Measurements from ENCODE around the gene ANAPC7.
"Not testable (repeated sequence)": the region's sequence is repeated elsewhere in the genome, so short reads cannot be mapped to it uniquely, and the experiment has no call there.

The ANAPC7 gene

GRCh38 chr12:110340706-110341105 is 62.8 kb downstream of the ANAPC7 start:
- Histone ChIP-seq H3K4me1 (ENCODE audit: low read length) (no peaks in the 10 kb centered on the region), H3K9me2 (replicated peaks; ENCODE audit: insufficient read depth, low read length) (no peaks in the 10 kb centered on the region), H3K9ac (ENCODE audit: low read length) (no peak overlapping the region), H3K4me2 (ENCODE audit: low read depth, low read length) (no peak overlapping the region), H3K4me3 (ENCODE audit: low read length) (no peak overlapping the region), H3K9me3 (replicated peaks; ENCODE audit: insufficient read depth, low read length) (no peaks in the 10 kb centered on the region), H3K27ac (ENCODE audit: low read length) (no peak overlapping the region), H4K20me1 (ENCODE audit: insufficient read depth, low read length) (no peaks in the 10 kb centered on the region), H3F3A (ENCODE audit: insufficient read depth, low read length) (no peaks in the 10 kb centered on the region), H3K27me3 (replicated peaks; ENCODE audit: insufficient read depth, low read length) (no peaks in the 10 kb centered on the region), H3K79me2 (ENCODE audit: low read length) (0 out of 2 replicates have a peak, but pooled peaks cover 5% of the 10 kb centered on the region), H2AFZ (ENCODE audit: low read length) (no peak overlapping the region), H3K36me3 (replicated peaks; ENCODE audit: insufficient read depth, low read length) (peaks cover 3% of the 10 kb centered on the region; the same call in 1 of the 2 replicates)
- DNase-seq = no peak
- no peak for TF ChIP-seq EZH2 (optimal IDR thresholded peaks at IDR 0.05; ENCODE audit: low read depth, low read length)
- TF ChIP-seq EZH2phosphoT487 (IDR thresholded peaks at IDR 0.05; ENCODE audit: low read length) = no peak
- TF ChIP-seq CTCF (IDR thresholded peaks at IDR 0.05; ENCODE audit: low read length) = no peak

DNA sequence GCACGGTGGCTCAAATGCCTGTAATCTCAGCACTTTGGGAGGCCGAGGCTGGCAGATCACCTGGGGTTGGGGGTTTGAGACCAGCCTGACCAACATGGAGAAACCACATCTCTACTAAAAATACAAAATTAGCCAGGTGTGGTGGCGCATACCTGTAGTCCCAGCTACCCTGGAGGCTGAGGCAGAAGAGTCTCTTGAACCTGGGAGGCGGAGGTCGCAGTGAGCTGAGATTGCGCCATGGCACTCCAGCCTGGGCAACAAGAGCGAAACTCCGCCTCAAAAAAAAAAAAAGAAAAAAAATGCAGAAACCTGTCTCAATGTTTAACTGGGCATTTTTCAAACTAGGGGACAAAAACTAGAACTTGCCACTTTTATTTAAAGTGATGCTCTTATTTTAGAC is 63.2 kb downstream of the ANAPC7 start:
- H3K9me2 ChIP-seq (replicated peaks; ENCODE audit: insufficient read depth, low read length); H3K4me2 ChIP-seq (ENCODE audit: low read depth, low read length); H3F3A ChIP-seq (ENCODE audit: insufficient read depth, low read length); H2AFZ ChIP-seq (ENCODE audit: low read length); H3K27ac ChIP-seq (ENCODE audit: low read length); H4K20me1 ChIP-seq (ENCODE audit: insufficient read depth, low read length); H3K36me3 ChIP-seq (replicated peaks; ENCODE audit: insufficient read depth, low read length); H3K4me1 ChIP-seq (ENCODE audit: low read length); H3K27me3 ChIP-seq (replicated peaks; ENCODE audit: insufficient read depth, low read length); H3K79me2 ChIP-seq (ENCODE audit: low read length); H3K4me3 ChIP-seq (ENCODE audit: low read length); H3K9ac ChIP-seq (ENCODE audit: low read length); H3K9me3 ChIP-seq (replicated peaks; ENCODE audit: insufficient read depth, low read length); DNase-seq: not testable (repeated sequence)

DNA sequence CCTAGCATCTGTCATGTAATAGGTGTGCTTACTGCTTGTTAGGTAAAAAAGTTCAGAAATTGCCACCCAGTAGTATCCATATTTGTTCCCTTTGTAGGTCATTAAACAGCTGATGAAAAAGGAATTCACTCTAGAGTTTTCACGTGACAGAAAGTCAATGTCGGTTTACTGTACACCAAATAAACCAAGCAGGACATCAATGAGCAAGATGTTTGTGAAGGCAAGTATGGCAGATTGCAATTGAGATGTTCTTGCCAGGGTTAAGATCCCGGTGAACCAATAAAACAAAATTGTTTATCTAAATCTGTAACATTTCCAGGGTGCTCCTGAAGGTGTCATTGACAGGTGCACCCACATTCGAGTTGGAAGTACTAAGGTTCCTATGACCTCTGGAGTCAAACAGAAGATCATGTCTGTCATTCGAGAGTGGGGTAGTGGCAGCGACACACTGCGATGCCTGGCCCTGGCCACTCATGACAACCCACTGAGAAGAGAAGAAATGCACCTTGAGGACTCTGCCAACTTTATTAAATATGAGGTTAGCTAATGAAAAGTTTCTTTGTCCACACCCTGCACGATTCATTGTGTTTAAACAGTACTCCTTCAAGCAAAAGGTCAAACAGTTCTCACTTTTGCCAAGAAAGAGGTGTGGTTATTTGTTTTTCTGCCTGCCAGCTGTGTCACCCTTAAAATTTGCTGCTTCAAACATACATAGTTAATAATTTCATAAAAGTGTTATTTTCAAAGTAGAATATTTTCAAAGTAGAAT is 64.1 kb downstream of the ANAPC7 start:
- Histone ChIP-seq H4K20me1 (ENCODE audit: insufficient read depth, low read length) (no peaks in the 10 kb centered on the region), H3K27me3 (replicated peaks; ENCODE audit: insufficient read depth, low read length) (no peaks in the 10 kb centered on the region), H3K4me3 (ENCODE audit: low read length) (no peak overlapping the region), H3F3A (ENCODE audit: insufficient read depth, low read length) (no peaks in the 10 kb centered on the region), H3K9ac (ENCODE audit: low read length) (no peak overlapping the region), H3K9me2 (replicated peaks; ENCODE audit: insufficient read depth, low read length) (no peaks in the 10 kb centered on the region), H2AFZ (ENCODE audit: low read length) (no peak overlapping the region), H3K4me2 (ENCODE audit: low read depth, low read length) (no peak overlapping the region), H3K27ac (ENCODE audit: low read length) (no peak overlapping the region), H3K79me2 (ENCODE audit: low read length) (0 out of 2 replicates have a peak, but pooled peaks cover 5% of the 10 kb centered on the region), H3K9me3 (replicated peaks; ENCODE audit: insufficient read depth, low read length) (no peaks in the 10 kb centered on the region), H3K4me1 (ENCODE audit: low read length) (no peaks in the 10 kb centered on the region), H3K36me3 (replicated peaks; ENCODE audit: insufficient read depth, low read length) (peaks cover 3% of the 10 kb centered on the region; the same call in 1 of the 2 replicates)
- DNase-seq = no peak
- TF ChIP-seq CTCF (IDR thresholded peaks at IDR 0.05; ENCODE audit: low read length) = no peak
- no peak for TF ChIP-seq EZH2phosphoT487 (IDR thresholded peaks at IDR 0.05; ENCODE audit: low read length)
- TF ChIP-seq EZH2 (optimal IDR thresholded peaks at IDR 0.05; ENCODE audit: low read depth, low read length) = no peak

- no peak for DNase-seq
- H3K9me2 ChIP-seq (replicated peaks; ENCODE audit: insufficient read depth, low read length) = no peaks in the 10 kb centered on the region
- H3K4me1 ChIP-seq (ENCODE audit: low read length) = no peaks in the 10 kb centered on the region
- 0 out of 2 replicates have a peak, but pooled peaks cover 5% of the 10 kb centered on the region for H3K79me2 ChIP-seq (ENCODE audit: low read length)
- H3K27me3 ChIP-seq (replicated peaks; ENCODE audit: insufficient read depth, low read length) = no peaks in the 10 kb centered on the region
- no peaks in the 10 kb centered on the region; the same call in 1 of the 2 replicates for H3K36me3 ChIP-seq (replicated peaks; ENCODE audit: insufficient read depth, low read length)
- TF ChIP-seq EZH2 (optimal IDR thresholded peaks at IDR 0.05; ENCODE audit: low read depth, low read length) (no peak), EZH2phosphoT487 (IDR thresholded peaks at IDR 0.05; ENCODE audit: low read length) (no peak), CTCF (IDR thresholded peaks at IDR 0.05; ENCODE audit: low read length) (no peak)
- H3K27ac ChIP-seq (ENCODE audit: low read length) = no peak overlapping the region
- no peaks in the 10 kb centered on the region for H4K20me1 ChIP-seq (ENCODE audit: insufficient read depth, low read length)
- no peak overlapping the region for H3K4me3 ChIP-seq (ENCODE audit: low read length)
- no peaks in the 10 kb centered on the region for H3K9me3 ChIP-seq (replicated peaks; ENCODE audit: insufficient read depth, low read length)
- H3F3A ChIP-seq (ENCODE audit: insufficient read depth, low read length) = no peaks in the 10 kb centered on the region
- H2AFZ ChIP-seq (ENCODE audit: low read length) = no peak overlapping the region
- H3K4me2 ChIP-seq (ENCODE audit: low read depth, low read length) = no peak overlapping the region
- no peak overlapping the region for H3K9ac ChIP-seq (ENCODE audit: low read length)
These were observed 64.8 kb downstream of the ANAPC7 start for GRCh38 chr12:110338754-110339153.
